PC-9 (cell line): ENCODE measurements around the gene MYL6B.

Experiments used
- EZH2 ChIP-seq: fragments of 200-600 bp; sonication (generic); IDR thresholded peaks from 2 replicates; pipeline ENCODE4 v1.8.0; 2017; ENCODE audit warnings: antibody characterized with exemption, low read depth
- TF ChIP-seq, protein P1 (sequence below): fragments of 200-600 bp; sonication (generic); conservative IDR thresholded peaks from 2 replicates; pipeline ENCODE4 v1.6.1; 2017; ENCODE audit warnings: mixed run types, antibody characterized with exemption, mild to moderate bottlenecking, moderate library complexity

DNA sequence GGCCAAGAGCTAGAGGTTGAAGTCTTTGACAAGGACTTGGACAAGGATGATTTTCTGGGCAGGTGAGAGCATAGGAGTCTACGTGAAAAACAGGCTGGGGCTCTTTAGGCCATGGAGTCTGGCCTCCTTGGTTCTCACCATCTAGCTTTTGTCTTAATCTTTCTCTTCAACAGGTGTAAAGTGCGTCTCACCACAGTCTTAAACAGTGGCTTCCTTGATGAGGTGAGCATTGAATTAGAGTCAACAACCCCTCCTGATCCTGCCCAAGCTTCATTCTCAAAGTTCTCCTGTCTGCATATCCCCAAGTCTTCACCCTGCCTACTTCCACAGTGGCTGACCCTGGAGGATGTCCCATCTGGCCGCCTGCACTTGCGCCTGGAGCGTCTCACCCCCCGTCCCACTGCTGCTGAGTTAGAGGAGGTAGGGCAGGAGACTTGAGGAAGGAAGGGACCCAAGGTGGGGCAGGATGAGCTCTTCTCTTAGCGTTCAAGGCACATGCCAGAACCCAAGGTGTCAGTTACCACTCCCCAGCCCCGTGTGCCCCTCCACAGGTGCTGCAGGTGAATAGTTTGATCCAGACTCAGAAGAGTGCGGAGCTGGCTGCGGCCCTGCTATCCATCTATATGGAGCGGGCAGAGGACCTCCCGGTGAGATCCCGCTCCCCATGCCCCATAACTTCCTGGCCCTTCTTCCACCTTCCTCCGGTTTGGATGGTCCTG lies 14.4 kb upstream of the MYL6B start:
- TF ChIP-seq, protein P1, sequence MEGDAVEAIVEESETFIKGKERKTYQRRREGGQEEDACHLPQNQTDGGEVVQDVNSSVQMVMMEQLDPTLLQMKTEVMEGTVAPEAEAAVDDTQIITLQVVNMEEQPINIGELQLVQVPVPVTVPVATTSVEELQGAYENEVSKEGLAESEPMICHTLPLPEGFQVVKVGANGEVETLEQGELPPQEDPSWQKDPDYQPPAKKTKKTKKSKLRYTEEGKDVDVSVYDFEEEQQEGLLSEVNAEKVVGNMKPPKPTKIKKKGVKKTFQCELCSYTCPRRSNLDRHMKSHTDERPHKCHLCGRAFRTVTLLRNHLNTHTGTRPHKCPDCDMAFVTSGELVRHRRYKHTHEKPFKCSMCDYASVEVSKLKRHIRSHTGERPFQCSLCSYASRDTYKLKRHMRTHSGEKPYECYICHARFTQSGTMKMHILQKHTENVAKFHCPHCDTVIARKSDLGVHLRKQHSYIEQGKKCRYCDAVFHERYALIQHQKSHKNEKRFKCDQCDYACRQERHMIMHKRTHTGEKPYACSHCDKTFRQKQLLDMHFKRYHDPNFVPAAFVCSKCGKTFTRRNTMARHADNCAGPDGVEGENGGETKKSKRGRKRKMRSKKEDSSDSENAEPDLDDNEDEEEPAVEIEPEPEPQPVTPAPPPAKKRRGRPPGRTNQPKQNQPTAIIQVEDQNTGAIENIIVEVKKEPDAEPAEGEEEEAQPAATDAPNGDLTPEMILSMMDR: no peak
- TF ChIP-seq EZH2: no peak
